Suprapubic skin (tissue), 4 donors: ENCODE measurements around the gene KLHL30. TPM values are rescaled to one million over a fixed set of nuclear protein-coding genes. Genes with fewer than 3 reads are reported as not detected.

ENCODE experiments used
- DNase-seq, 2 donors: peaks; one replicate each; pipeline ENCODE4 v3.0.0-alpha.2; 2019; ENCODE audit warnings: low spot score in 2 of 2
- H3K27ac ChIP-seq: fragments of 200-600 bp; sonication (generic); one replicate; pipeline ENCODE4 v1.5.1; 2019
- H3K27me3 ChIP-seq: fragments of 200-600 bp; sonication (generic); one replicate; pipeline ENCODE4 v1.5.1; 2019
- H3K36me3 ChIP-seq: fragments of 200-600 bp; sonication (generic); one replicate; pipeline ENCODE4 v1.5.1; 2019
- H3K4me1 ChIP-seq: fragments of 200-600 bp; sonication (generic); one replicate; pipeline ENCODE4 v1.5.1; 2019
- H3K4me3 ChIP-seq: fragments of 200-600 bp; sonication (generic); one replicate; pipeline ENCODE4 v1.5.1; 2019; ENCODE audit warnings: mild to moderate bottlenecking
- H3K9me3 ChIP-seq: fragments of 200-600 bp; sonication (generic); one replicate; pipeline ENCODE4 v1.5.1; 2019
- CTCF ChIP-seq, 2 donors: fragments of 200-600 bp in 1 of 2; fragments of 450-650 bp in 1 of 2; sonication (generic) in 1 of 2; IDR thresholded peaks; one replicate each; pipeline ENCODE4 v1.5.1; 2016 to 2019; ENCODE audit warnings: antibody characterized with exemption in 2 of 2, mild to moderate bottlenecking in 1 of 2, moderate library complexity in 1 of 2
- EP300 ChIP-seq: sonication (generic); formaldehyde crosslinking; IDR thresholded peaks from one replicate; pipeline ENCODE4 v1.6.1; 2017; ENCODE audit warnings: antibody characterized with exemption
- POLR2A ChIP-seq, 2 donors: fragments of 450-650 bp; IDR thresholded peaks; one replicate each; pipeline ENCODE4 v1.6.1; 2017; ENCODE audit warnings: antibody characterized with exemption in 2 of 2, mild to moderate bottlenecking in 2 of 2, moderate library complexity in 2 of 2
- POLR2AphosphoS5 ChIP-seq, 3 donors: sonication (generic); formaldehyde crosslinking; IDR thresholded peaks; one replicate each; pipeline ENCODE4 v1.6.1; 2017; ENCODE audit warnings: antibody characterized with exemption in 3 of 3
- WGBS: methylation state at CpG from one replicate; pipeline ENCODE4 v1.1.5; 2018; 5-methylcytosine and 5-hydroxymethylcytosine counted together
- total RNA-seq, 4 donors: library from RNA; depleted of rRNA; stranded (reverse); fragments of >200 nt; gene quantifications; one replicate each; pipeline ENCODE4 v1.1.0, GENCODE V29; 2016

KLHL30 gene
- total RNA-seq, 4 donors from 2014 or later, result 0.13 to 0.23 TPM; not detected in 2

DNA sequence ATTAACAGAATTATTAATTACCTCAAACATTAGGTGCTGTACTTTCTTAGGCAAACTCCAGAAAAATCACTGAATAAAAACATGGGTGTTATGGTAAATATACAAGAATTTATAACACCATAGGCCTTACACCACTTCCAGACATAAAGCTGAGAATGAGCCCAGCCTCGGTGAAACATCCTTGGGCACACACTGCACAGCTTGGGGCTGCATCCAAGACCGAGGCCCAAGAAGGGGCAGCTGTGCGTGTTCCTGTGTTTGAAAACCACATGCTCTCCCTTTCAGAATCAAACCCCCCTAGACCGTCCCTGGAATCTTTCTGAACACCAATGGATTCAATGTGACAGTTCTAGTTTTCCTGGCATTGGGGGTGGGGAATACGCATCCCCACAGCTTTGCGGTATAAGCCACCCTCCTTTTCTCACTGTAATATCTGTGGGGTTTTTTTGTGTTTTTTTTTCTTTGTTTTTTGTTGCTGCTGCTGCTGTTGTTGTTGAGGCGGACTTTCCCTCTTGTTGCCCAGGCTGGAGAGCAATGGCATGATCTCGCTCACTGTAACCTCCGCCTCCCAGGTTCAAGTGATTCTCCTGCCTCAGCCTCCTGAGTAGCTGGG lies 33.2 kb downstream of the KLHL30 start:
- H3K4me1 ChIP-seq, result peaks cover 19% of the 10 kb centered on the region
- no peak overlapping the region for H3K27ac ChIP-seq
- DNase-seq, result no peak
- 87% methylated on average over 9 of the region's 9 CpGs for WGBS
- TF ChIP-seq EP300 (no peak), POLR2AphosphoS5 (IDR thresholded peaks at IDR 0.05) (no peak), CTCF (IDR thresholded peaks at IDR 0.05) (no peak), POLR2A (IDR thresholded peaks at IDR 0.05) (no peak)
- H3K9me3 ChIP-seq, result no peaks in the 10 kb centered on the region
- no peaks in the 10 kb centered on the region for H3K27me3 ChIP-seq
- no peak overlapping the region for H3K4me3 ChIP-seq
- H3K36me3 ChIP-seq, result peaks cover 84% of the 10 kb centered on the region

DNA sequence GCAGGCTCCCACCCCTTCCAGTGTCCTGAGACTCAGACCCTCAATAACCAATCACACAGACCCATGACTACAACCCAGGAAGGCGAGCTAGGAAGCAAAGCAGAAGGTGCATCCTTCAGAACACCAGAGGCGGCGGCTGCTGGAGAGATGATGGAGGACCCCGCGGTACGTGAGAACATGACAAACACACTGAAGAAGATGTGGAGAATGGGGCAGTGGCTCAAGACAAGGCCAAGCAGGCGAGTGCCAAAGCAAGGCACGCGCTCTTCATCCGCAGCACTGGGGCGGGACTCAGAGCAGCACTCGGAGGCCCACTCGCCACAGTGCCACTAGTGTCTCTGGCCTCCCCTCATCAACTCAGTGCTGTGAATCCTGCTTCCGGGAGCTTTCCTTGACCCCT lies 34.0 kb downstream of the KLHL30 start:
- no peak for DNase-seq
- Histone ChIP-seq H3K27me3 (no peaks in the 10 kb centered on the region), H3K27ac (no peak overlapping the region), H3K4me1 (peaks cover 19% of the 10 kb centered on the region), H3K9me3 (no peaks in the 10 kb centered on the region), H3K36me3 (peaks cover 83% of the 10 kb centered on the region), H3K4me3 (no peak overlapping the region)
- 88% methylated on average over 14 of the region's 14 CpGs for WGBS
- TF ChIP-seq POLR2A (IDR thresholded peaks at IDR 0.05) (no peak), POLR2AphosphoS5 (IDR thresholded peaks at IDR 0.05) (no peak), EP300 (no peak), CTCF (IDR thresholded peaks at IDR 0.05) (no peak)

GRCh38 chr2:238173692-238174091 lies 35.2 kb downstream of the KLHL30 start:
- Histone ChIP-seq H3K9me3 (no peaks in the 10 kb centered on the region), H3K27ac (no peak overlapping the region), H3K4me1 (peaks cover 19% of the 10 kb centered on the region), H3K27me3 (no peaks in the 10 kb centered on the region), H3K36me3 (peaks cover 86% of the 10 kb centered on the region), H3K4me3 (no peak overlapping the region)
- WGBS, result no CpG with 5 or more reads among the region's 2 CpGs
- DNase-seq, result no peak
- TF ChIP-seq EP300 (no peak), CTCF (IDR thresholded peaks at IDR 0.05) (no peak), POLR2A (IDR thresholded peaks at IDR 0.05) (no peak), POLR2AphosphoS5 (IDR thresholded peaks at IDR 0.05) (no peak)

DNA sequence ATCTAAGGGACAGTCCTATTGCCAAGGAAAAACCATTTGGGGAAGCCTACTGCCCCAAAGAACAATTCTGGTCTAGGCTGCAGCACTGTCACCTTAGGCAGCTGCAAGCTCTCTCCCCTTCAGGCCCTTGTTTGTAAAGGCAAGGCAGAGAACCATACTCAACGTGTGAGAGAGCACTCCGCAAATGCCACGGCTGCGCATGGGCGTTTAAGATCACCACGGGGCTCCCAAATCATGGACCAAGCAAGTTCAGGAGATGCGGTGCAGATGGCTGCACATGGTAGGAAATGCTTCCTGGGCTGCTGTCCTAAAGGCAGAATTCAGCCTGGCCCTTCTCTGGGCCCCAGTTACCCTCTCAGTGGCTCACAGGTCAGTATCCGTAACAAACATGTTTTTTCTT lies 35.8 kb downstream of the KLHL30 start:
- H3K36me3 ChIP-seq, result peaks cover 86% of the 10 kb centered on the region
- peaks cover 15% of the 10 kb centered on the region for H3K4me1 ChIP-seq
- no peak for DNase-seq
- no peak overlapping the region for H3K27ac ChIP-seq
- TF ChIP-seq POLR2A (IDR thresholded peaks at IDR 0.05) (no peak), CTCF (IDR thresholded peaks at IDR 0.05) (no peak), EP300 (no peak), POLR2AphosphoS5 (IDR thresholded peaks at IDR 0.05) (no peak)
- WGBS, result 96% methylated on average over 8 of the region's 8 CpGs
- no peaks in the 10 kb centered on the region for H3K27me3 ChIP-seq
- H3K4me3 ChIP-seq, result no peak overlapping the region
- no peaks in the 10 kb centered on the region for H3K9me3 ChIP-seq

DNA sequence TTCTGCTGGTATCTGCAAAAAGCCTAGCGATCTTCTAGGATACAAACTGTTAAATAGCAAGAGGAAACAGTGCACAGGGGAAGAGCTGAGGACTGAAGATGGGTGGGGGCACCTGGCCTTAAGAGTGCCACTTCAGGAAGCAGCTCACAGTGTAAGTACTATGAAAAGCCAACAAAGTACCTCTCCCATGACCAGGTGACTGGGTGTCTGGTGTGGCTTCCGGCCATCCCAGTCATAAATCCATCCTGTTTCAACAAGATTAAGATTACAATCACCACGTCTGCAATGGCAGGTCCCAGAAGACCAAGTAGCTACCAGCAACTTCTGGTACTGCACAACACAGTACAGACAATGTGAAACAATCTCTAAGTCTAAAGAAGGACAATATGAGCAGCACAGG lies 36.2 kb downstream of the KLHL30 start:
- Histone ChIP-seq H3K4me1 (peaks cover 11% of the 10 kb centered on the region), H3K36me3 (peaks cover 87% of the 10 kb centered on the region), H3K9me3 (no peaks in the 10 kb centered on the region), H3K27me3 (no peaks in the 10 kb centered on the region), H3K27ac (no peak overlapping the region), H3K4me3 (no peak overlapping the region)
- no peak for TF ChIP-seq POLR2A (IDR thresholded peaks at IDR 0.05)
- no peak for TF ChIP-seq EP300
- TF ChIP-seq POLR2AphosphoS5 (IDR thresholded peaks at IDR 0.05), result no peak
- TF ChIP-seq CTCF (IDR thresholded peaks at IDR 0.05), result no peak
- DNase-seq, result no peak
- 64% methylated on average over 3 of the region's 3 CpGs for WGBS
